ENCODE data around the gene CNOT4. TPM values are rescaled to one million over a fixed set of nuclear protein-coding genes. Genes with fewer than 3 reads are reported as not detected.

The CNOT4 gene
- total and polyA plus RNA-seq, 2 donors (not counting 1 experiment from before 2014, with no cell fraction given), result 14.9 to 15.9 TPM

DNA sequence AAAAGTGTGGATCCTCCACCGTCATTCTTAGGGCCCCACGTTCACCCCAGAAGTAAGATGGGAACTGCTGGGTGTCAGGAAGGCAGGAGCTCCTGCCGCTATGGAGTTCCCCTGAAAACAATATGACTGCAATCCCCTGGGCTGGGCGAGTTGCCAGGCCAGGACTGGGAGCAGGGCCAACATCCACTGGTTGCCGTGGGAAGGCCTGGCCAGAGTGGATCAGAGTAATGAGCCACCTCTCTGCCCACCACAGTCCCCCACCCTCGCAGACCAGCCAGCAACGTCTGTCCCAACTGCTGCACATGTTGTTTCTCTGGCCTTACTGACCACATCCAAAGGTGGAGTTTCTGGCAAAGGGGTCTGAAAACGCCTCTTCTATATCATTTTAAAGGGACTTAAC, 189.6 kb downstream of the CNOT4 start:
- H3K9me3 ChIP-seq (ENCODE audit: control insufficient read depth, insufficient read depth, low read depth, low read length), result no peaks in the 10 kb centered on the region
- no peaks in the 10 kb centered on the region for H4K20me1 ChIP-seq (ENCODE audit: control insufficient read depth, extremely low read depth, insufficient read depth, low read length)
- no peak overlapping the region for H2AFZ ChIP-seq (ENCODE audit: low read length)
- H3K4me3 ChIP-seq (replicated peaks in 1 of 4; ENCODE audit: control extremely low read depth in 1 of 4, insufficient read depth in 1 of 4, low read depth in 3 of 4, low read length in 4 of 4), result no peak overlapping the region
- no peak overlapping the region for H3K4me2 ChIP-seq (ENCODE audit: extremely low read depth, insufficient read depth, low read length)
- DNase-seq (ENCODE audit: low read depth in 2 of 2), result peak; percentile 73 to 88
- H3K4me1 ChIP-seq (ENCODE audit: control insufficient read depth, extremely low read depth, insufficient read depth, low read length), result no peaks in the 10 kb centered on the region
- H3K79me2 ChIP-seq (ENCODE audit: control insufficient read depth, insufficient read depth, low read length), result no peaks in the 10 kb centered on the region
- H3K9ac ChIP-seq (ENCODE audit: insufficient read depth, low read length), result no peak overlapping the region
- H3K27me3 ChIP-seq (ENCODE audit: control insufficient read depth, insufficient read depth, low read length), result peaks cover 5% of the 10 kb centered on the region
- no peaks in the 10 kb centered on the region for H3K36me3 ChIP-seq (ENCODE audit: control insufficient read depth, insufficient read depth, low read length)
- no peak overlapping the region for H3K27ac ChIP-seq (ENCODE audit: insufficient read depth, low read length)
- no peak for TF ChIP-seq EZH2 (IDR thresholded peaks at IDR 0.05; ENCODE audit: low read length, missing control alignments)
- TF ChIP-seq, protein P1, sequence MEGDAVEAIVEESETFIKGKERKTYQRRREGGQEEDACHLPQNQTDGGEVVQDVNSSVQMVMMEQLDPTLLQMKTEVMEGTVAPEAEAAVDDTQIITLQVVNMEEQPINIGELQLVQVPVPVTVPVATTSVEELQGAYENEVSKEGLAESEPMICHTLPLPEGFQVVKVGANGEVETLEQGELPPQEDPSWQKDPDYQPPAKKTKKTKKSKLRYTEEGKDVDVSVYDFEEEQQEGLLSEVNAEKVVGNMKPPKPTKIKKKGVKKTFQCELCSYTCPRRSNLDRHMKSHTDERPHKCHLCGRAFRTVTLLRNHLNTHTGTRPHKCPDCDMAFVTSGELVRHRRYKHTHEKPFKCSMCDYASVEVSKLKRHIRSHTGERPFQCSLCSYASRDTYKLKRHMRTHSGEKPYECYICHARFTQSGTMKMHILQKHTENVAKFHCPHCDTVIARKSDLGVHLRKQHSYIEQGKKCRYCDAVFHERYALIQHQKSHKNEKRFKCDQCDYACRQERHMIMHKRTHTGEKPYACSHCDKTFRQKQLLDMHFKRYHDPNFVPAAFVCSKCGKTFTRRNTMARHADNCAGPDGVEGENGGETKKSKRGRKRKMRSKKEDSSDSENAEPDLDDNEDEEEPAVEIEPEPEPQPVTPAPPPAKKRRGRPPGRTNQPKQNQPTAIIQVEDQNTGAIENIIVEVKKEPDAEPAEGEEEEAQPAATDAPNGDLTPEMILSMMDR (conservative IDR thresholded peaks at IDR 0.05 in 1 of 2, IDR thresholded peaks at IDR 0.05 in 1 of 2; ENCODE audit: low read depth in 1 of 2, low read length in 2 of 2), result no peak

DNA sequence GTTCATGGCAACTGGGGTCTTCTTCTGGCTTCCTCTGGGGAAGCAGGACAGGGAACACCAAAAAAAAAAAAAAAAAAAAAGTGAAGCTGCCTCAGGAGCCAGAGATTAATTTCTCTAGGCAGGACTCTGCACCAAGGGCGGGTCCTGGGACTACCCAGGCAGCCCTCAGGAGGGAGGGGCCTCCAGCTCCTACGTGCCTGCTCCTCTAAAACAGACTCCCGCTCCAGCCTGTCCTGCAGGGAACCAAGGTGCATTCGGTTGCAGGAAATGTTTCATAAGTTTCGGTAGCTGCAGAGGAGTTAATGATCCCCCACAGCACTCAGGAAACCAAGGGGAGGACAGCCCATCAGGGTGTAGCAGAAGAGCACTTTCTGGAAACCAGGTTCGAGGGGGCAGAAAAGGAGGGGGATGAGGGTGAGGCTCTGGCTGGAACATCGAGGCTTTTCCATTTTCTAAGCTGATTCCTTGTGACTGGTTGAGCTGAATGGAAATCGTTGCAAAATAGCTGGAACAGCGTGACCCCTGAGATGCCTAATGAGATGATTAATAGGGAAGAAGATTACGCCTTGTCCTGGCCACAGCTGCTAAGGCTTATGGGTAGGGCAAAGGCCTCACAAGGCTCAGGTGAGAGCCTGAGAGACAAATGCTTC, 192.1 kb downstream of the CNOT4 start:
- H3K4me1 ChIP-seq (ENCODE audit: control insufficient read depth, extremely low read depth, insufficient read depth, low read length), result no peaks in the 10 kb centered on the region

DNA sequence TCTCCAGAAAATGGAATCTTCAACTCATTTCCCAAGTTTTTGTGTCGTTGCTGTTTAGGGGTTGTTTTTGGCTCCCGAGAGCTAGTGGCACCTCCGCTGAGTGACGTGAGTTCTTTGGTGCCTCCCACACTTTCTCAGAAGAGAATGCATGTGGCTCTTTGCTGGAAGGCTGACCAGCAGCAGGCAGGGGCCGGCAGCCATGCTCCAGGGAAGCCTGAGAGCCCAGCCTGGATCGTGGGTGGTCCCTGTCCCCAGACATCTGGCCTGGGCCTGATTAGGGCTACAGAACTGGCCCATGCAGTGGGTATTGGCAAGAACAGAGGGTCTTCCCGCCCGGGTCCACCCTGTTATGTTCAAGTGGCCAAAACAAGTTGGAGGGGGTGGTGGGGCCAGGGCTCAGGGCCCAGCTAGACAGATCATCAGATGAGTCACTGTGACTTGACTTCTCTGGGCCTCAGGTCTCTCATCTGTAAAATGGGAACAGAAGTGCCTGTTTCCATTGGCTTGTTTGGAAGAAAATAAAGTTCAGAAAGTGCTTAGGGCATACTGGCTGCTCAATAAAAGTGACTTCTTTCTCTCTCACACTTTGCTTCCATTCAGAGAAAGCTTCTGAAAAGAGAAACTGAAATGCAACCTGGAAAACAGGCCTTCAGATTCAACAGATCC, 193.1 kb downstream of the CNOT4 start:
- no peak overlapping the region for H3K4me3 ChIP-seq (replicated peaks in 1 of 4; ENCODE audit: control extremely low read depth in 1 of 4, insufficient read depth in 1 of 4, low read depth in 3 of 4, low read length in 4 of 4)
- no peak overlapping the region for H3K9ac ChIP-seq (ENCODE audit: insufficient read depth, low read length)
- H2AFZ ChIP-seq (ENCODE audit: low read length), result no peak overlapping the region
- no peak for DNase-seq (ENCODE audit: low read depth in 2 of 2)
- no peaks in the 10 kb centered on the region for H3K9me3 ChIP-seq (ENCODE audit: control insufficient read depth, insufficient read depth, low read depth, low read length)
- TF ChIP-seq, protein P1 (conservative IDR thresholded peaks at IDR 0.05 in 1 of 2, IDR thresholded peaks at IDR 0.05 in 1 of 2; ENCODE audit: low read depth in 1 of 2, low read length in 2 of 2), result no peak
- TF ChIP-seq EZH2 (IDR thresholded peaks at IDR 0.05; ENCODE audit: low read length, missing control alignments), result no peak
- no peaks in the 10 kb centered on the region for H3K4me1 ChIP-seq (ENCODE audit: control insufficient read depth, extremely low read depth, insufficient read depth, low read length)
- no peak overlapping the region for H3K4me2 ChIP-seq (ENCODE audit: extremely low read depth, insufficient read depth, low read length)
- H3K27ac ChIP-seq (ENCODE audit: insufficient read depth, low read length), result no peak overlapping the region
- no peaks in the 10 kb centered on the region for H3K36me3 ChIP-seq (ENCODE audit: control insufficient read depth, insufficient read depth, low read length)
- no peaks in the 10 kb centered on the region for H3K79me2 ChIP-seq (ENCODE audit: control insufficient read depth, insufficient read depth, low read length)
- peaks cover 9% of the 10 kb centered on the region for H3K27me3 ChIP-seq (ENCODE audit: control insufficient read depth, insufficient read depth, low read length)
- no peaks in the 10 kb centered on the region for H4K20me1 ChIP-seq (ENCODE audit: control insufficient read depth, extremely low read depth, insufficient read depth, low read length)

More for the DNA sequence above, 192.1 kb downstream of the CNOT4 start:
- no peaks in the 10 kb centered on the region for H3K36me3 ChIP-seq (ENCODE audit: control insufficient read depth, insufficient read depth, low read length)
- H3K27ac ChIP-seq (ENCODE audit: insufficient read depth, low read length), result no peak overlapping the region
- H2AFZ ChIP-seq (ENCODE audit: low read length), result no peak overlapping the region
- H3K4me3 ChIP-seq (replicated peaks in 1 of 4; ENCODE audit: control extremely low read depth in 1 of 4, insufficient read depth in 1 of 4, low read depth in 3 of 4, low read length in 4 of 4), result no peak overlapping the region
- no peaks in the 10 kb centered on the region for H3K9me3 ChIP-seq (ENCODE audit: control insufficient read depth, insufficient read depth, low read depth, low read length)
- H3K4me2 ChIP-seq (ENCODE audit: extremely low read depth, insufficient read depth, low read length), result no peak overlapping the region
- DNase-seq (ENCODE audit: low read depth in 2 of 2), result no peak
- H3K27me3 ChIP-seq (ENCODE audit: control insufficient read depth, insufficient read depth, low read length), result peaks cover 11% of the 10 kb centered on the region
- H3K79me2 ChIP-seq (ENCODE audit: control insufficient read depth, insufficient read depth, low read length), result no peaks in the 10 kb centered on the region
- TF ChIP-seq, protein P1 (conservative IDR thresholded peaks at IDR 0.05 in 1 of 2, IDR thresholded peaks at IDR 0.05 in 1 of 2; ENCODE audit: low read depth in 1 of 2, low read length in 2 of 2), result no peak
- no peak for TF ChIP-seq EZH2 (IDR thresholded peaks at IDR 0.05; ENCODE audit: low read length, missing control alignments)
- H4K20me1 ChIP-seq (ENCODE audit: control insufficient read depth, extremely low read depth, insufficient read depth, low read length), result no peaks in the 10 kb centered on the region
- H3K9ac ChIP-seq (ENCODE audit: insufficient read depth, low read length), result no peak overlapping the region

All from fibroblast of lung (primary cell).